NB4 (cell line): Measurements from ENCODE around the gene CAMK2D.

Experiments used
- DNase-seq: peaks from one replicate; pipeline ENCODE4 v3.0.0; 2010; ENCODE audit warnings: low read depth
- H3K4me3 ChIP-seq: one replicate; pipeline ENCODE4 v1.5.1; 2011; ENCODE audit warnings: mild to moderate bottlenecking, low read depth, low read length, moderate library complexity
- MAX ChIP-seq: IDR thresholded peaks from 2 replicates; pipeline ENCODE4 v1.6.1; 2011; ENCODE audit warnings: low read depth, low read length
- MYC ChIP-seq: IDR thresholded peaks from 2 replicates; pipeline ENCODE4 v1.6.1; 2011; ENCODE audit warnings: low read depth, low read length
- POLR2A ChIP-seq: IDR thresholded peaks from 2 replicates; pipeline ENCODE4 v1.6.1; 2011; ENCODE audit warnings: mild to moderate bottlenecking; ENCODE audit not compliant: insufficient read length; ENCODE audit errors: extremely low read depth
- TF ChIP-seq, protein P1 (sequence below): IDR thresholded peaks from one replicate; pipeline ENCODE4 v1.5.1; 2012; ENCODE audit warnings: low read depth, low read length

Gene CAMK2D

GRCh38 chr4:113561758-113562157 is 199.8 kb downstream of the CAMK2D start:
- H3K4me3 ChIP-seq = no peak overlapping the region
- DNase-seq = no peak
- TF ChIP-seq POLR2A (no peak), MAX (no peak), MYC (no peak)
- TF ChIP-seq, protein P1, sequence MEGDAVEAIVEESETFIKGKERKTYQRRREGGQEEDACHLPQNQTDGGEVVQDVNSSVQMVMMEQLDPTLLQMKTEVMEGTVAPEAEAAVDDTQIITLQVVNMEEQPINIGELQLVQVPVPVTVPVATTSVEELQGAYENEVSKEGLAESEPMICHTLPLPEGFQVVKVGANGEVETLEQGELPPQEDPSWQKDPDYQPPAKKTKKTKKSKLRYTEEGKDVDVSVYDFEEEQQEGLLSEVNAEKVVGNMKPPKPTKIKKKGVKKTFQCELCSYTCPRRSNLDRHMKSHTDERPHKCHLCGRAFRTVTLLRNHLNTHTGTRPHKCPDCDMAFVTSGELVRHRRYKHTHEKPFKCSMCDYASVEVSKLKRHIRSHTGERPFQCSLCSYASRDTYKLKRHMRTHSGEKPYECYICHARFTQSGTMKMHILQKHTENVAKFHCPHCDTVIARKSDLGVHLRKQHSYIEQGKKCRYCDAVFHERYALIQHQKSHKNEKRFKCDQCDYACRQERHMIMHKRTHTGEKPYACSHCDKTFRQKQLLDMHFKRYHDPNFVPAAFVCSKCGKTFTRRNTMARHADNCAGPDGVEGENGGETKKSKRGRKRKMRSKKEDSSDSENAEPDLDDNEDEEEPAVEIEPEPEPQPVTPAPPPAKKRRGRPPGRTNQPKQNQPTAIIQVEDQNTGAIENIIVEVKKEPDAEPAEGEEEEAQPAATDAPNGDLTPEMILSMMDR = no peak

DNA sequence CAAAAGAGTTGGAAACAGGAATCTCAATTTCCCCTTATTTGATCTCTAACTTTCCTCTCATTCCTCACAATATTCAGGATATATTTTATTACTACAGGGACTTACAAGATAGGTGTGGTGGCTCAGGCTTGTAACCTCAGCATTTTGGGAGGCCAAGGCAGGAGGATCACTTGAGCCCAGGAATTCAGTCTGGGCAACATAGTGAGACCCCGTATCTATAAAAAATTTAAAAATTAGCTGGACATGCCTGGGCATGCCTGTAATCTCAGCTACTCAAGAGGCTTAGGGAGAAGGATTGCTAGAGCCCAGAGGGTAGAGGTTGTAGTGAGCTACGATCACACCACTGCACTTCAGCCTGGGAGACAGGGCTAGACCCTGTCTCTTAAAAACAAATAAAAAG is 200.4 kb downstream of the CAMK2D start:
- no peak for DNase-seq
- no peak overlapping the region for H3K4me3 ChIP-seq
- no peak for TF ChIP-seq MAX
- no peak for TF ChIP-seq POLR2A

DNA sequence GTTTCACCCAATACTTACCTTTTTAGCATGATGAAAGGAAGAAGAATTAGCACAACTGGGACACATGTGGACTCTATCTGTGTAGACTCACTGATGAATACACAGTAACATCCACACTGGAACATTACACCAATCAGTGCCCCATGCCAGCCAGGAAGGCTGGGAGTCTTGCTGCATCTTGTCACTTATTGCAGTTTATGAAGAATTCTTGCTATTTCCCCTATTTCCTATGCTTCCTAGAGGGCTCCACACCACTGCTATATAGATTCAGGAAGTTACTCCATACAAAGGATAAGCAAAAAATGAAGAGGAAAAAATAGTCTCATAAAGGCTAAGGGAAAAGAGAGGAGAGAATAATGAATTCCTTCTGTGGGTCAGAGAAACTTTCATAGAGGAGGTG is 201.0 kb downstream of the CAMK2D start:
- no peak for DNase-seq
- TF ChIP-seq MYC (no peak), POLR2A (no peak), MAX (no peak)
- TF ChIP-seq, protein P1 = no peak
- H3K4me3 ChIP-seq = no peak overlapping the region

DNA sequence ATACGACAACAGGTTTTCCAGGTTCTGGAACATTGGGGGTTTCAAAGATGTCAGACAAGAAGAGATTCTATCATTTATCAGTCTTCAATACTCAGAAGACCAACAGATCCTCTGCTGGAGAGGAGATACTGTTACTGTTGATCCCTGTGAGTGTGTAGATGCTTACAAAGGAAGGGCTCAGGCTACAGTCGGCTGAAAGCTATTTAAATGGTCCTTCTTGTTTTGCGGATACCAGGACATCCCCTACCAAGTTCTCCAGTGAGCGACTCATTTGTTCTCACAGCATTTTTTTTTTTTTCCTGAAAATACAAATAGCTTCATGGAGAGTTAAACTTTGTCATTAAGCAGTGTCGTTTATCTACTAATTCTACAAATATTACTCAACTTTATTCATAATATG is 201.6 kb downstream of the CAMK2D start:
- DNase-seq = no peak
- H3K4me3 ChIP-seq = no peak overlapping the region
- TF ChIP-seq POLR2A = no peak

GRCh38 chr4:113556382-113557134 is 205.0 kb downstream of the CAMK2D start:
- TF ChIP-seq MAX (no peak), POLR2A (no peak), MYC (no peak)
- TF ChIP-seq, protein P1 = no peak
- H3K4me3 ChIP-seq = no peak overlapping the region

DNA sequence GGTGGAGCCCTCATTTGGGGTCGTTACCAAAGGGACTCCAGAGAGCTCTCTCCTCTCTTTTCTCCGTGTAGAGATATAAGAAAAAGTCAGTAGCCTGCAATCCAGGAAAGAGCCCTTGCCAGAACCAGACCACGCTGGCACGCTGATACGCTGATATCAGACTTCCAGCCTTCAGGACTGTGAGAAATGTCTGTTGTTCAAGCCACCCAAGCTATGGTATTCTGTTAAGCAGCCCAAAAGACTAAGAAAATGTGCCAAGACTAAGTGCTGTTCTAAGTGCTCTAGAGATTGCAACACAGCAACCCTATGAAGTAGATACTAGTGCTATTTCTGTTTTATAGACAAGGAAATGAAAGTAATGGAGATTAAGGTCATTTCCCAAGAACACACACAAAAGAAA is 205.7 kb downstream of the CAMK2D start:
- TF ChIP-seq MAX = no peak
- no peak for TF ChIP-seq POLR2A
- TF ChIP-seq MYC = no peak
- TF ChIP-seq, protein P1 = no peak
- H3K4me3 ChIP-seq = no peak overlapping the region
- DNase-seq = peak; percentile 10

More at GRCh38 chr4:113556382-113557134, 205.0 kb downstream of the CAMK2D start:
- no peak for DNase-seq

- no peak for DNase-seq
- TF ChIP-seq MYC (no peak), MAX (no peak), POLR2A (no peak)
- TF ChIP-seq, protein P1 = no peak
- no peak overlapping the region for H3K4me3 ChIP-seq
These were observed 208.5 kb downstream of the CAMK2D start for GRCh38 chr4:113553082-113553481.
